Fibroblast of lung (primary cell): ENCODE data around the gene JADE2.

Experiments
- CTCF ChIP-seq, 2 donors: IDR thresholded peaks in 1 of 2; conservative IDR thresholded peaks in 1 of 2; 1 replicate in 1 of 2; 2 replicates in 1 of 2; pipeline ENCODE4 v1.5.1; 2011 to 2012; ENCODE audit warnings: low read length in 2 of 2, control low read depth in 1 of 2, inconsistent platforms in 1 of 2, low read depth in 1 of 2, mild to moderate bottlenecking in 1 of 2
- EZH2 ChIP-seq: IDR thresholded peaks from 2 replicates; pipeline ENCODE4 v1.5.1; 2012; ENCODE audit warnings: low read length, control low read depth, mild to moderate bottlenecking; ENCODE audit errors: missing control alignments

- TF ChIP-seq CTCF (conservative IDR thresholded peaks at IDR 0.05 in 1 of 2, IDR thresholded peaks at IDR 0.05 in 1 of 2; ENCODE audit: low read depth in 1 of 2, low read length in 2 of 2) (no peak), EZH2 (no peak)
These were observed 25.1 kb downstream of the JADE2 start for GRCh38 chr5:134550271-134551214.
